Stimulated activated naive CD4-positive, alpha-beta T cell treated with Interleukin-2 at 50 U/mL for 16 hours (primary cell): ENCODE measurements around the gene EGFLAM.

Source experiments
- DNase-seq: peaks from one replicate; lab custom pipeline; 2025; lab: John Stamatoyannopoulos, UW

Gene EGFLAM

DNA sequence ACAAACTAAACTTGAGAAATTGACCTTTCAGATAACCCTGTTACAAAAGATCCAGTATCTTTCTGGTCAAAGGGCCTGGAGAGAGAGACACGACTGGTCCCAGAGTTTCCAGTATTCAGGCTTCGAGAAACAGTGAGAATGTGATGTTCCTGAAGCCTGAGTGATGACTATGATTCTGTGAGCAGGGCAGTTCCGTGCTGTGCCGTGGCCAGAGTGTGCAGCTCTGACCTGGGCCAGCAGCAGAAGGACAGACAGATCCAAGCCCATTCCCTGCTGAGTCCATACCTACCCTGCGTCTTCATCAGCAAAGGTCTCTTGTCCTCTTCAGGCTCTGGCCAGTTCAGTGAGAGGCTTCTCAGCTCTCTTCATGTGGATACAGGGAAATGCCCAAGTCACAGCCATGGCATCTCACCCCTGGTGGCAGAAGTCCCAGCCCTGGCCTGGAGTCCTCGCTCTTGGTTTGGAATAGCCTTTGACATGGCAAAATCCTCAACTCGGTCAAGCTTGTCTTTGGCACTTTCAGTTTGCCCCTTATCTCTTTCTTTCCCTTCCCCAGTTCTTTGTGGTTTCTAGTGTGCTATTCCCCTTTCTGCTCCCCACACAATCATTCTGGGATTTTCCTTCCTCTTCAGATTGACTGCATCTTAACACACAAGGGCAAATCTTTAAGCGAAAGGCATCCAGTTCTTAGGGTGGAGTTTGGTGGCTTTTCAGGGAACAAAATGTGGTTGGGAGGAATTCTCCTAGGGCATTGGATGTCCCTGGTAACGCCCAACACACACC lies 190.4 kb downstream of the EGFLAM start:
- no peak for DNase-seq

DNA sequence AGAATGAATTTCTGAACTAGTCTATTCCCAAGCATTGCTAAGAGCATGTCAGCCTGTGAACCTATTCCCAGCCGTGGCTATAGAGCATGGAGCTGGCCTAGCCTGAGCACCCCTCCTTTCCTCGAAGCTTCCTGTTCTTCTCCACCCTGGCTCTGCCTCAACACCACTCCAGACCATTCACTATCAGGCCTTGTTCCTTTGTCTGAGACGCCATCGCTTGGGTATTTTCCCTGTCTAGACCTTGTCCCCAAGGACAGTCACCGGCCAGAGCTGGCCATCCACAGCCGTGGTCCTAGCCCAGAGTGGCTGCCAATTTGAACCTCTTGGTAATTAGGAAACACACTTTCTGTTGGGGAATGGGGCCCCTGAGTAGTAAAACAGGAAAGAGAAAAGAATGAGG lies 192.3 kb downstream of the EGFLAM start:
- DNase-seq = no peak

DNA sequence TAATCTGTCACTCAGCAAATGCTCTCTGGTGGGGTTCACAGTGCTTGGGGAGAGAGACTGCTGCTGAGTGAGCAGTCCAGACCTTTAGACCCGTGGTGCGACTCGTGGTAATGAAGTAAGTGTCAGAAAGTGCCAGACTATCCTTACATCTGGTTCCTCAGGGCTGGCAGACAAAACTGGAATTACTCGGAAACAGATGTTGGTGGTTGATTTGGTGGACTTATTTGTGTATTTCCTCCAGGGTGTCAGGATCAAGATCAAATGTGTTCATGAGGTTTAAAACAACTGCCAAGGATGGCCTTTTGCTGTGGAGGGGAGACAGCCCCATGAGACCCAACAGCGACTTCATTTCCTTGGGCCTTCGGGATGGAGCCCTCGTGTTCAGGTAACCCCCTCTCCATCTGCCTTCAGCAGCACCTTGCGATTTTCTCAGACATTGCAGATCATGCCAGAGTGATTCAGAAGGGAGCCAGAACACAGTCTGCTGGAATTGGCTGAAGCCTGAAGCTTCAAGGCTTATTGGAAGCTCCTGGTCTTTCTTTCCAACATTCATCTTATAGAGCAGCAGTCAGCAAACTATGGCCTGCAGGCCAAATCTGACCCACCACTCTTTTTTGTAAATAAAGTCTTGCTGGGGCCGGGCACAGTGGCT lies 192.8 kb downstream of the EGFLAM start:
- no peak for DNase-seq

DNA sequence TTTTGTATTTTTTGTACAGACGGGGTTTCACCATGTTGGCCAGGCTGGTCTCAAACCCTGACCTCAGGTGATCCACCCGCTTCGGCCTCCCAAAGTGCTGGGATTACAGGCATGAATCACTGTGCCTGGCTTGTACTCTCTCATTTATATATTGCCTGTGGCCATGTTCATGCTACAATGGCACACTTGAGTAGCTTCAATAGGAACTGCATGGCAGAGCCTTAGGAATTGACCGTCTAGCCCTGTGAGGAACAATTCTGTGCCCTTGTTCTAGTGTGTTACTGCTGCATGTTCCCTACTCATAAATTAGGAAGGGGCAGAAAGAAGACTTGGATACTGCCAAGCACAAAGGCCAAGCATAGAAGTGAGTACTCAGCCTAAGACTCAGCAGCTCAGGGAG lies 193.8 kb downstream of the EGFLAM start:
- no peak for DNase-seq

DNA sequence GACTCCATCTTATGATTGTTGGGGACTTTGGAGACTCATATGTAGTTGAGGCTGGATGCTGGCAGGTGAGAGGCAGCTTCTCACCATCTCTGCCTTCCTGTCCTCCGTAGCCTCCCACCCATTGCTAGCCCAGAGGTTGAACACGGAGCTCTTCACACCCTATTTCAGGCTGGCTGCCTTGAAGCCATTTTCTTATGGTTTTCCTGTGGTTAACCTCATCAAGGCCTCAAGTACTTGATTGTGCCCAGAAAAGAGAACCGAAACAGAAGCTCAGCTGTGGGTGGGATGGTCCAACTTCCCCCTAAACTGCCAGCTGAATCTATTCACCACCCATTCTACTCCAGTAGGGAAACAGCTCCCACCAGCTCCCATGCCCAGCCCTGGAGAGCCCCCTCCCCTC lies 195.1 kb downstream of the EGFLAM start:
- DNase-seq = peak; percentile 19

DNA sequence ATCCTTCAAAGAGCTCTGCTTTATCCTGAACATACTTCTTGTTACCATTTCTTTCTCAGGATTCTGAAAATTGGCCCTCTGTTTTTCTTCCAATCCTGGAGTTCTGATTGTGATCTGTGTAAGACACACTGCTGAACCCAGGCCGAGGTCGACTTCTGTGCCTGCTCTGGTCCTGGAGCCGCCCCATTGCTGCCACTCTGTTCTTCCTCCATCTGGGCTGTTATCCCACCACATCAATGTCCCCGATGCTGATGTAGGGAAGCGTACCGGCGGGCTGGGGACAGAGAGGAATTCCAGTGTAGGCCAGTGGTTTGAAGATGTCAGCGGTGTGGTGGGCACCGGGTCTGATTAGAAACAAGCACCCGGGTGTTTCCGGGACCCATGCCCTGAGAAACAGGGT lies 195.6 kb downstream of the EGFLAM start:
- no peak for DNase-seq

DNA sequence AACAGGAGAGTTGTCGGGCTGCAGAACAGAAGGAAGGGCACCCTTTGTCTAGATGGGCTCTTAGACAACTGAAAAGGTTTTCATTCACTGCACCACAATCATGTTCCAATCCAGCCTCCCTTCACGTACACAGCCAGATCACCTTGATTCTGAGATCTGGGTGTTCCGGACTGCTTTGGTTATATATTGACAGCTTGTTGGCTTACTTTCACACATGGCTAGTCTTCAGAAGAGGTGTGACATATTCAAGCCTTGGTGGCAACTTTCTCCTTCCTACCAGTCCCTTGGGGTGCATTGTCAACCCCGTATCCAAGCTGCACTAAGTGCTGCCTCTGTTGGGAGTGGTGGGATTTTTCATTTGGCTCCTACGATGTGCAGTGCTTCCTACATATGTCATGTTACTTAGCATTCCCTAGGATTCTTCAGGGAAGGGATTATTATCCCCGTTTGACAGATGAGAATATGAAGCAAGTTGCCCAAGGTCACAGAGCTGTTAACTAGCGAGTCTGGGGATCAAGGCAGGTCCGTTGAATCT lies 197.5 kb downstream of the EGFLAM start:
- DNase-seq = no peak

DNA sequence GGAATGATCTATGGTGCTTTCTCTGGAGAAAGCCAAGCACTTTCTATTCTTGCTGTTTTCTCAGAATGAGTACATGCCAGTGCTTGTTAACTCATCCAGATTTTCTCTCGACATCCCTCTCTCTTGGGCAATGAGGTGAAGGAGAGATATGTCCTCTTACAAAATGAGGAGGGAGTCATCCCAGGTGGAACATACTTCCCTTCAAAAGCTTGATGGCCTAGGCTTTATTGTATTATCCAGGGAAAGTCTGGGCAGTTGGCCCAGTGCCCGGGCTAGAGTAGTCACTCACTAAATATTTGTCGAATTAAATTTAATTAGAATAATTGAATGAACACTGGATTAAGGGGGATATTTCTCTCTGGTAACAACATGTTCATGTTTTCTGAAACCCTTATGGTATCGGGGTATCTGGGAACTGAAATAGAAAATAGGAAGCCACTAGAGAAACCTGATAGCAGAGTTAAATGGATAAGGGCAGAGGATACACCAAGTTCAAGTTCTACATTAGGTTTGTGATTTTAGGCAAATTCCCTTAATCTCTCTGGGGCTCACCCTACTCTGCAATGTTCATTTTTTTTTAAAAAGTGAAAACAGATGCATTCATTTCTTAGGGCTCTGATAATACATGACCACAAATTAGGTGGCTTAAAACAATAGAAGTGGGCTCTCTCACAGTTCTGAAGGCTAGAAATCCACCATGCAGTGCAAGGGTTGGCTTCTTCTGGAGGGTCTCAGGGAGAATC lies 198.5 kb downstream of the EGFLAM start:
- no peak for DNase-seq

DNA sequence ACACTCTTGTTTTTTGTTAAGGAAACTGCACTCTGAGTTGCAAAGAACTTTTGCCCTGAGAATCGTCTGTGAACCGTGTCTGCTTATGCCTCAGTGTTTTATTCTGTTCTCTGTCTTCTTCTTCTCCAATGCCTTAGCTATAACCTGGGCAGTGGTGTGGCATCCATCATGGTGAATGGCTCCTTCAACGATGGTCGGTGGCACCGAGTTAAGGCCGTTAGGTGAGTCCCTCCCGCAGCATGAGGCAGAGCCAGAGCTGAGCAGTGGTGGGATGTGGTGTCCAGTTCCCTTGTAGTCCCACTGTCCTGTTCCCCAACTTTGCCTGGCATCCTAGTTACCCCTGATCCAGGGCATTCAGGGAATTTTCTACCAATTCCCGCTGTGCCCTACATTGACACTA lies 199.8 kb downstream of the EGFLAM start:
- no peak for DNase-seq

DNA sequence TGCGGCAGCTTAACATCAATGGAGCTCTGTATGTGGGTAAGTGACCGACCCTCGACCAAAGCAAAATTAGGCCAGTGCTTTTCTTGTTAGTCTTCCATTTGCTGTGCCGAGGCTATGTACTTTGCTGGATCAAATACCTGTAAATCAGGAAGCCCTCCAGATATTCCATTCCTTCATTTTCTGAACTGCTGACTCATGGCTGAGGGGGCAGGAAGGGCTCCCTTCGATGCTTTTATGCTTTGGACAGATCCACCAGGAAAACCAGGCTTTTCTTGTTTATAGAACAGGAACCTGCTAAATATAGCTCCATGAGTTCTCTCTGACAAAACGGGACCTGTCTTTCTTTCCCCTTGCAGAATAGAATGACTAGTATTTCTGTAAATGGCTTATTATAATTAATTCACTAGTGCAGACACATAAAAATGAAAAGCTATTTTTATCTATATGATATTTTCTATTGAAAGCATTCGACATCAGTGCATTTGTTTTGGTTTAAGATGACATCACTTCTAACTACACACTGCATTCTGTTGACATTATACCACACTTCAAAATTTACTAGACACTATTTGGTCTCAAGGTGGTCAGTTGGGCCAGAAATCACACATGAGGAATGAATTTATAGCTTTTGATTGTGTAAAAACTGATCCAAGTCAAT lies 204.7 kb downstream of the EGFLAM start:
- no peak for DNase-seq

DNA sequence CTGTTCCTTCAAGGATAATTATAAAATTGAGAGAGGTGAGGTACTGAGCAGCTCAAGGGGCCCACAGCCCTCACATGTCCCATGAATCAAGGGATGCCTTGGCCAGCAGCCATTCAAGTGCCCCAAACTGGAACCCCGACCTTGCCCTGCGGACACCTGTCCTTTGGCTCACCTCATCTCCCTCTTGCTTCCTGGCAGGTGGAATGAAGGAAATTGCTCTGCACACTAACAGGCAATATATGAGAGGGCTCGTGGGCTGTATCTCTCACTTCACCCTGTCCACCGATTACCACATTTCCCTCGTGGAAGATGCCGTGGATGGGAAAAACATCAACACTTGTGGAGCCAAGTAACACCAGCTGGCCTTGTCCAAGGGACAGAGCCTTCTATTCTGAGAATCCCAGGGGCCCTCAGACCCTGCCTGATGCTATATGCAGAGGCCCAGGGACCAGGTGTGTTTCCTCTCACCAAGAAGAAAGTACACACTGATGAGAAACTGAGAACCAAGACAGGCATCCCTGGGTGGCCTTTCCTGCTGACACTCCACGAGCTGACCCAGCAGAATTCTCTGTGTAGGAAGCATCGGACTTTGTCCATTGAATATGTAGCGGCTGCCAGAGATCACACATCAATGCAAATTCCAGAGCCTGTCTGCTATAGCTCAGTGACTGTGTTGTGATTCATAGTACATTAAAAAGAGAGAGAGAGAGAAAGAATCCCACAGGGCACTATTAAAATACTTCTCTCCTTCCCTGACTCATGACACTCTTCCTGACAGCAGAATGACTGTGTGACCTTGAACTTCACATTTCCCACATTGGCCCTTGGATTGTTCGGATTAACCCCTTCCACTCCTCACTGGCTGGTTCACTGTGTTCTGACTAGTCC lies 205.5 kb downstream of the EGFLAM start:
- no peak for DNase-seq

DNA sequence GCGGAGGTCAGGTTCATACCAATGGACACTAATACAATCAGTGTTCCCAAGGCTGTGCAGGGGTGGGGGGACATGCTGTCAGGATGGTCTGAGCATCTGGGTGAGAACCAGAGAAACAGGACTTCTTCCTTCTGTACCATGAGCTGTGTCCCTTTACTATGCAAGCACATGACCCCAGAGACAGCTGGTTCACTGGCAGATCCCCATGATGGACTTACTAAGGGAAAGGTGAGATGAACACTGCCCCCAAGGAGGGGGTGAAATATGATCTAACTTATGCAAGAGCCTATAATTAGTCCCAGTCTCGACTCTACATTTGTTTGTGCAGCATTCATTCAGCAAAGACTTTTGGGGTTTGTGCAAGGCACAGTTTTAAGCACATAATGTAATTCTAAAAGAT lies 206.7 kb downstream of the EGFLAM start:
- DNase-seq = no peak

DNA sequence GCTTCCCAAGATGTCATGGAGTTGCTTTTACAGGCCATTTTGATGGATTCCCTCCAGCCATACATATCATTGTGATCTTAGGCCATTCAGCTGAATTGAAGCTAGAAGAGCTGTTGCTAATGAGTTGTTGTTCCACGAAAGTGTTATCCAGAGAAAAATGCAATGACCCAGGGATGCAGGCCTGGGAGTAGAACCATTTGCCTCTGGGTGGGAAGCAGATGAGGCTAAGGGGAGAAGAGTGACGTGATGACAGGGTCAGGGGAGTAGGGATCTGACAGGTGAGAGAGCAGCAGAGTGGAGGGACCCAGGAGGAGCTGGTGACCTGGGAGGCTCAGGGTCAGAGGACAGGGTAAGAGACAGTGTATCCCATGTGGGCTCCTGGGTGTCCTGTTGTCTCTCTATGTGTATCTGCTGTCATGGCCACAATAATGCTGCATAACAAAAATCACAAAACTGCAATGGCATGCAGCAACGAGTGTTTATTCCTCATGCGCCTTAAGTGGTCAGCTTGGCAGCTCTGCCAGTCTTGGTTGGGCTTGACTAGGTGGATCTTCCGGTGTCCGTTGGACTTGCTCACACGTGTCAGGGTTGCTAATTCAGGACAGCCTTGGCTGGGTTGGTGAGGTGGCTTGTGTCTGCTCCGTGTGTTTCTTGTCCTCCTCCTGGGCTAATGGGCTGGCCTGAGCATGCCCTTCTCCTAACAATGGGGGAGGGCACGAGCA lies 207.5 kb downstream of the EGFLAM start:
- no peak for DNase-seq

DNA sequence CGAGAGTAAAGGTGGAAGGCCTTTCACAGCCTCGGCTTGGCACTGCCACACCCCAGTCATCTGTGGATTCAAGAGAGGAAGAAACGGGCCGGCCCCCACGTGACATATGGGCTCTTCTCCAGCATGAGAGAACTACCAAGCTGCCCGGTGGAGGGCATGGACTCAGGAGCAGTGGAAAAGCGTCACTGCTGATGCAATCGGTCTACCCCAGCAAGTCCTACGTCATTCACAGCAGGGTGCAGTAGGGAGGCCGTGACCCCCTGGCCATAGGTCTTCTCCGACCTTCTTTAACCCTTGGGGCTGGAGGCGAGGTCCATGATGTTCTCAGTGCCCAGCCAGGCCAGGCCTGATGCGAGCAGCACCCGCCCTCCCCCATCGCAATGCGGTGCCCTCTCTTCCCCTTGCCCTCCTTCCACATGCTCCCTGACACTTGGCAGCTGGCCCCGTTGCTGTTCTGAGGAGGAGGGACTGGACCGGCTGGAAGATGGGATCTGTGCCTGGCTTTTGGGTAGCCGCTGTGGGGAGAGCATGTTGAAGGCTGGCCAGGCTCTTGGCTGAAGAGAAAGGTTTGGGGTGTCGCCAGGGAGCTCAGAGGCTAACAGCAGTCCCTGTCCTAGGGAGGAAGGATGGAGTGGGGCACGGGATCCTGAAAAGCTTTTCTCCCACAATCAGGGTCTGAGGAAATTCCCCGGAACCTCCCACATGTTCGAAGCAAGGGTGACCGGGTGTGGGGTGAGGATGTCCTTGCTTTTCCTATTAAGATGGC lies 208.2 kb downstream of the EGFLAM start:
- DNase-seq = no peak

DNA sequence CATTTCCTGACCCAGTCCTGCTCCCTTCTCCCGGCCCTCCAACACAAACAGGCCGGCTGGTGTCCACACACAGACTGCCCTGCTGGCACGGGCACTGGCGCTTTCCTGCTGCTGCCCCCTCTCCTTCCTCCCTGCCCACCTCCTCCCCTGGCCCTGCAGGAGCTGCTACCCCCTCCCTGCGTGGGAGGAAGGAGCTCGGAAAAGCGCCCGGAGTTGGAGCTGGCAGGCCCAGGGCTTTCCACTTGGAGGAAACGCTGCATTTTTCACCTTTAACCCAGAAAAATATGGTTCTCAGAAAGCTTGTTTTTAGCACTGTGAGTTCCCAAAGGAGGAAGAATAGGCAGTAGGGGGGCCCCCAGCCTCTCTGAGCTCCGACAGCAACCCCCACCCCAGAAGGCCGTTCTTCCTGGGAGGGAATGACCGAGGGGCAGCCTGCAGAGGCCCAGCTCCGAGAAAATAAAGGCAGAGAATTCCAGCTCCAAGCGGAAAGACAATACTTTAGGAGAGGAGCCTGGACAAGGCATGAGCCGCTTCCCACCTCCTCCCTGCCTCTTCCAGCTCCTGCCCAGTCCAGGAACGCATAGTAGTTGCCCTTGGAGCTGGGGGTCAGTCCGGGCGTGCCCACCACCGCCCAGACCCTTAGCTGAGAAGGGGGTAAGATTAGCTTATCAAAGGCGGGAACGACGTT lies 209.1 kb downstream of the EGFLAM start:
- DNase-seq = no peak

DNA sequence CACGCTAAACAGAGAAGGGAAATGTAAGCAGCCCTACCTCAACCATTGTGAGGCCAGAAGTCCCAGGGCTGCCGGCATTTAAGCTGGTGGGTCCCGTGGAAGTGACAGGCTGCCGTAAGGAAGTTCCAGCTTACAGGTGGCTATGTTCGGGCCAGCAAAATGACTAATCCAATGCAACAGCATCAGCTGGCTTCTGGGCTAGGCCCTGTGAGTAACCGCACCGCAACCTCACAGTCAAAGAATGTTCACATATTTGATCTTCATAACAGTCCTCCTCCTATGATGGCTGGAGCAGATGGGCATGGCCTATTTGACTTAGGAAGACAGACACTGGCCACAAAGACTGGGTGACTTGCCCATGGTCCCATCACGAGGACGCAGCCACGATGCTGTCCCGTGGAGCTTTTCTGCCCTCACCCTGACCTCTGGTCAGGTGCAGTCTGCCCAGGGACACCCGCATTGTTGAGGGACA lies 209.9 kb downstream of the EGFLAM start:
- DNase-seq = no peak

DNA sequence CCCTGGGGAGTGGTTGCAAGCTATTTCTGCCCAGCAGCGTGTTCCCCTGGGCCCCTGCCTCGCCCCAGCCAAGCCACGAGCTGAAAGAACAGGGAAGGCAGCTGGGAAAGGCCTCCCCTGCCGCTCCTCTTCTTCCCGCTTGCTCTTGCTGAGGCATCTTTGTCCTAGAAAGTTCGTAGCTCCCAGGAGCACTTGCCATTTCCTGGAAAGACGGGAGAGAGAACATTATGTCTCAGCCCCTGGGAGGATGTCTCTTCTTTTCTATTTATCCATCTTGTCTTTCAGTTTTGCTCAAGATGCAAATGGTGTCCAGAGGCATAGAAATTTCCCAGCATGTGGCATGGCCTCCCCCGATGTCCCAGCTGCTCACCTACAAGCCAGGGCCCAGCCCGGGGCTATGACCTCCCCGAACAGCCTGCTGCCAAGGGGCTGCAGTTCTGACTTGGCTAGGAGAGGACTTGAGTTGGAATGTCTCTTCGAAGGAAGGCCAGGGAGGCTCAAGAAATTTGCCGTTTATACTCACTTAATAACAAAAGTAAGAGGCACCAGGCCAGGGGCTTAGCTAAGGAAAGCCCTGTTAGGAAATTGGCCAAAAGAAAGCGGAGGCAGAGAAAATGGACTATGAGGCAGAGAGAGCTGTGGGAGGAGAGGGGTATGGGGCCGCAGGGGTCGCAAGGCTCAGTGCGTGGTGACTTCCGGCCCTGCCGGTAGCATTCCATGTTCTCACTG lies 210.8 kb downstream of the EGFLAM start:
- no peak for DNase-seq

DNA sequence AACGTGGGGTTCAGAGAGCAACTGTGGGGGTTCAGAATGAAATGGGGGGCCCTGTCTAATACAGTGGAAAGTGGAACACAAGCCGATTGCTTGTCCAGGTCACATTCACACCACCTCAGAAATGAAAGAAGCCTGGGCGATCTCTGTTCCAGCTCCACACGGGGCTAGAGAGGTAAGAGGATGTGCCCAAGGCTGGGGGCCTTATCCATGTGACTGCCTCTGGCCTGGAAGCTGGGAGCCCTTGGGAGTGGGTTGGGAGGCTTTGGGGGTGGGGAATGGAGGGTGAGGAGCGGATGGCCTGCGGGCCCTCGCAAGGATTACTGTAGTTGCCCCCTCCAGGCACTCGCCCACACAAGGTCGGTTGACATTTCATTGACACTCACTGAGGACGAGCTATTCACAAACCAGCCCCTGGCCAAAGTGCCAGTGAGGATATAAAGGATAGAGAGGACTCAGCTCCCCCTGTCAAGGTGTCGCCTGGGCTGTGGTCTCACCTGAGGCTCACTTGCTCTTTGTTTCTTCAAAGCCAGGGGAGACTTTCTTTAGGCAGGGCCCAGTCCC lies 211.4 kb downstream of the EGFLAM start:
- no peak for DNase-seq
